GM12864 (cell line): Measurements from ENCODE around the gene PPP4R3C.
"Not testable (repeated sequence)": the region's sequence is repeated elsewhere in the genome, so short reads cannot be mapped to it uniquely, and the experiment has no call there.

ENCODE experiments used
- DNase-seq: peaks from one replicate; pipeline ENCODE4 v3.0.0-alpha.2; 2011; ENCODE audit warnings: low read depth
- H3K4me3 ChIP-seq: 2 replicates; pipeline ENCODE4 v1.5.1; 2011; ENCODE audit warnings: mild to moderate bottlenecking, low read depth, low read length, control low read depth
- CTCF ChIP-seq: IDR thresholded peaks from 2 replicates; pipeline ENCODE4 v1.5.1; 2011; ENCODE audit warnings: low read depth, mild to moderate bottlenecking, moderate library complexity, low read length, control low read depth, inconsistent platforms; ENCODE audit errors: missing control alignments

Gene PPP4R3C

GRCh38 chrX:27445438-27445837, 17.7 kb downstream of the PPP4R3C start:
- no peak for DNase-seq
- H3K4me3 ChIP-seq, result no peak overlapping the region
- no peak for TF ChIP-seq CTCF

DNA sequence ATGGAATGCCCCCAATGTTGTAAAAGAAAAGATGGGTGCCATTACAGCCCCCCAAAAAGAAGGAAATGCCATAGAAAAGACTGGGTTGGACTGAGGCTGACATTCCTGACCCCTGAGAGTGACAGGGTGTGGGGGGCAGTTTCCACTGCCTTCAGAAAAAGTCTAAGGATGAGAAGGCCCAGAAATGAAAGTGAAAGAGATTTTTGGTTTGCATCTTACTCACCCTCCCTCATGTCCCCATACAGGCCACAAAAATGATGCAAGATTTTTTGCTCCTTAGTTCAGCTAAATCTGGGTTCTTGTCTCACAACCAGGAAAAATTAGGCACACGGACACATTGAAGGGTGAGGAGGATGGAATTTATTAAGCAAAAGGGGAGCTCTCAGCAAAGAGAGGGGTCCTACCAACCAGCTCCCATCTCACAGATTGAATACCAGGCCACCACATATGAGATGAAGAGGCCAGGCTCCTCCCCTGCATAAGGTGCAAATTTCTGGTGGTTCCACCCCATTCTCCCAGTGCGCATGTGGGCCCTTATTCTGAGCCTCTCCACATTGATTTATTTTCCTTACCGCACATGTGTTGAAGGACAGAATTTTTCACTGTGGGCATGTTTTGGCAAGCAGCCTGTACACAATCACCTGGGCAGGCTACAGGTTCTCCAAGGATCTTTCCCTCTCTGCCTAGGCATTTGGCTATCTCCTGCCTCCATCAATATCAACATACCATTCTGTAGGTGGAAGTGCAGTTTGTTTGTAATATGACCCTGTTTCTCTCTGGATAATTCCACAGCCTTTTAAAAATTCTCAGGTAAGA, 18.8 kb downstream of the PPP4R3C start:
- H3K4me3 ChIP-seq, result no peak overlapping the region
- no peak for TF ChIP-seq CTCF
- no peak for DNase-seq

GRCh38 chrX:27442392-27442791, 20.7 kb downstream of the PPP4R3C start:
- H3K4me3 ChIP-seq, DNase-seq: not testable (repeated sequence)

DNA sequence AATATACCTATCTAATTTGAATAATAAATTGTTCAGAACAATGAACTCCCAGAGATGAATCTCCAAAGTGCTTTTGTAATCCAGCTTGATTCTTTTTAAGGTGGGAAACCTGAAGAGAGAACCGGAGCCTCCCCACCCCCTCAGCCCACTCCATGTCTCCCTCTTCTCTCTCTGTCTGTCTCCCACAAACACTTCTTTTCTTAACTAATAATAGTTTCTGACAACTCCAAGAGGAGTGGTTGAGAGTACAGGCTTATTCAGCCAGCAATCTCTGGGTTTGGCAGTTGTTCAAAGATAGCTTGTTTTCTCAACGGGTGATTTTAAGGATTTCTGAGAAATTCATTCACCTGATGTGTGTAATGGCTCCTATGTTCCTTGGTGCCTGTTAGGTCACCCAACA, 23.4 kb downstream of the PPP4R3C start:
- DNase-seq, result no peak
- no peak for TF ChIP-seq CTCF

GRCh38 chrX:27438937-27439336, 24.2 kb downstream of the PPP4R3C start:
- TF ChIP-seq CTCF, result no peak
- no peak for DNase-seq
- H3K4me3 ChIP-seq, result no peak overlapping the region

More for the DNA sequence above, 23.4 kb downstream of the PPP4R3C start:
- H3K4me3 ChIP-seq, result no peak overlapping the region

- no peak for DNase-seq
- TF ChIP-seq CTCF, result no peak
- no peak overlapping the region for H3K4me3 ChIP-seq
Observed at GRCh38 chrX:27435031-27435430, 28.1 kb downstream of the PPP4R3C start.
